ENCODE results near the gene RASGRP1. TPM values are rescaled to one million over a fixed set of nuclear protein-coding genes. Genes with fewer than 3 reads are reported as not detected.

Gene RASGRP1
- total RNA-seq, 4 donors from 2014 or later, result 1.6 to 10.7 (median 3.8) TPM

GRCh38 chr15:38609097-38609738 is 44.6 kb upstream of the RASGRP1 start:
- Histone ChIP-seq H3K4me3 (no peak overlapping the region), H3K27ac (no peak overlapping the region), H3K9me3 (no peaks in the 10 kb centered on the region), H3K4me1 (no peaks in the 10 kb centered on the region), H3K36me3 (no peaks in the 10 kb centered on the region), H3K27me3 (no peaks in the 10 kb centered on the region)
- DNase-seq, result no peak
- TF ChIP-seq, protein P1, sequence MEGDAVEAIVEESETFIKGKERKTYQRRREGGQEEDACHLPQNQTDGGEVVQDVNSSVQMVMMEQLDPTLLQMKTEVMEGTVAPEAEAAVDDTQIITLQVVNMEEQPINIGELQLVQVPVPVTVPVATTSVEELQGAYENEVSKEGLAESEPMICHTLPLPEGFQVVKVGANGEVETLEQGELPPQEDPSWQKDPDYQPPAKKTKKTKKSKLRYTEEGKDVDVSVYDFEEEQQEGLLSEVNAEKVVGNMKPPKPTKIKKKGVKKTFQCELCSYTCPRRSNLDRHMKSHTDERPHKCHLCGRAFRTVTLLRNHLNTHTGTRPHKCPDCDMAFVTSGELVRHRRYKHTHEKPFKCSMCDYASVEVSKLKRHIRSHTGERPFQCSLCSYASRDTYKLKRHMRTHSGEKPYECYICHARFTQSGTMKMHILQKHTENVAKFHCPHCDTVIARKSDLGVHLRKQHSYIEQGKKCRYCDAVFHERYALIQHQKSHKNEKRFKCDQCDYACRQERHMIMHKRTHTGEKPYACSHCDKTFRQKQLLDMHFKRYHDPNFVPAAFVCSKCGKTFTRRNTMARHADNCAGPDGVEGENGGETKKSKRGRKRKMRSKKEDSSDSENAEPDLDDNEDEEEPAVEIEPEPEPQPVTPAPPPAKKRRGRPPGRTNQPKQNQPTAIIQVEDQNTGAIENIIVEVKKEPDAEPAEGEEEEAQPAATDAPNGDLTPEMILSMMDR (IDR thresholded peaks at IDR 0.05), result no peak
- TF ChIP-seq POLR2A (IDR thresholded peaks at IDR 0.05), result no peak

DNA sequence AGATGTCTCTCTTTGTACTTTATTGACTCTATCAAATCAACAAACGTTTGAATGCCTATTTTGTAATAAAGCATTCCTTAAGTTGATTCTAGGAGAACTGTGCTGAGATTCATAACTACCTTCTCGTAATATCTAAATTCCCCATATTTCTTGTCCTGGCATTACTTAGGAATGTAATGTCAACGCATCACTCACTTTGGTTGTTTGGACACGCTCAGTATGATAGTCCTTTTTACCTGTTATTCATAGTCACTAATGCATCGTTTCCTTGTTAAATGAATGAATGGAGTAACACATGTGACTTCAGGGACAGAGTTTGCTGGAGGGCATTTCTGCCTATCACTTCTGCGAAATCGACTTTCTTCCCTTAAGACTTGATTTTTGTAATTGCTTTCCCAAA is 44.1 kb upstream of the RASGRP1 start:
- no peaks in the 10 kb centered on the region for H3K4me1 ChIP-seq
- no peak overlapping the region for H3K27ac ChIP-seq
- H3K4me3 ChIP-seq, result no peak overlapping the region
- DNase-seq, result no peak
- H3K9me3 ChIP-seq, result no peaks in the 10 kb centered on the region
- H3K27me3 ChIP-seq, result no peaks in the 10 kb centered on the region
- no peaks in the 10 kb centered on the region for H3K36me3 ChIP-seq
- TF ChIP-seq POLR2A (IDR thresholded peaks at IDR 0.05), result no peak
- TF ChIP-seq, protein P1 (IDR thresholded peaks at IDR 0.05), result no peak

DNA sequence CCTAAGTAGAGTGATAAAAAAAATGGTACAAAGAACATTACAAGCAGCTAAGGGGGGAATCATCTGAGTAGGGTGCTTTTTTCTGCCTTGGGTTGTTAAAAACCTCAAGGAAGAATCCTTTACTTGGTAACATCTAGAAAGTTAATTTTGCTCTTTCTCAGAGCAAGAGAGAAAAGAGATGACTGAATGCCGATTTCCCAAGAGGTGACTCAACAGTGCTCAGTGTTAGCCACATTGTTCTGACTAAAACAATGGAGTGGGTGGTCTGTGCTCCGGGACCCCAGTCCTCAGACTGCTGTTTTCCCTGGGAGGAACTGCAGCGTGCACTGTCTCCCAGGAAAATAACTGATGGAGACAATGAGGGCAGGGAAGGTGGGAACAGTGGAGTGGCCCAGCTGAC is 41.1 kb upstream of the RASGRP1 start:
- Histone ChIP-seq H3K4me1 (no peaks in the 10 kb centered on the region), H3K9me3 (no peaks in the 10 kb centered on the region), H3K27me3 (no peaks in the 10 kb centered on the region), H3K36me3 (no peaks in the 10 kb centered on the region), H3K27ac (no peak overlapping the region), H3K4me3 (no peak overlapping the region)
- no peak for TF ChIP-seq POLR2A (IDR thresholded peaks at IDR 0.05)
- TF ChIP-seq, protein P1 (IDR thresholded peaks at IDR 0.05), result no peak
- DNase-seq, result no peak

DNA sequence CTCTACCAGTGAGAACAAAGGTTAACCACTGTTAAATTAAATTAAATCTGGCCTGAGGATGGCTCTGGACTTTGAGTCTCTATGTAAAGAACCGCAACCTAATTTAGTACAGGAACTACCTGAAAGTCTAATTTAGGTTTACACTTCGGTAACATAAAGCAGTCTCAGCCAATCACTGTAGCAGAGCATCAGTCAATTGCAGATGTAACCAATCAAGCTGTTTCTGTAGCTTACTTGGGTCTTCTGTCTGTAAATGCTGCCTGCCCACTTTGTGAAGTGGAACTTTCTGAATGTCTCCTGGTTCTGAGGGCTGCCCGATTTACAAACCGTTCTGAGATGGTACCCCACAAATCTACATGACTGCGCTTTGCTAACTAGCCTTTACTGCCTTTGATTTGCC is 39.1 kb upstream of the RASGRP1 start:
- Histone ChIP-seq H3K9me3 (no peaks in the 10 kb centered on the region), H3K27ac (no peak overlapping the region), H3K36me3 (no peaks in the 10 kb centered on the region), H3K4me3 (no peak overlapping the region), H3K4me1 (no peaks in the 10 kb centered on the region), H3K27me3 (no peaks in the 10 kb centered on the region)
- DNase-seq, result no peak
- no peak for TF ChIP-seq POLR2A (IDR thresholded peaks at IDR 0.05)
- TF ChIP-seq, protein P1 (IDR thresholded peaks at IDR 0.05), result no peak

DNA sequence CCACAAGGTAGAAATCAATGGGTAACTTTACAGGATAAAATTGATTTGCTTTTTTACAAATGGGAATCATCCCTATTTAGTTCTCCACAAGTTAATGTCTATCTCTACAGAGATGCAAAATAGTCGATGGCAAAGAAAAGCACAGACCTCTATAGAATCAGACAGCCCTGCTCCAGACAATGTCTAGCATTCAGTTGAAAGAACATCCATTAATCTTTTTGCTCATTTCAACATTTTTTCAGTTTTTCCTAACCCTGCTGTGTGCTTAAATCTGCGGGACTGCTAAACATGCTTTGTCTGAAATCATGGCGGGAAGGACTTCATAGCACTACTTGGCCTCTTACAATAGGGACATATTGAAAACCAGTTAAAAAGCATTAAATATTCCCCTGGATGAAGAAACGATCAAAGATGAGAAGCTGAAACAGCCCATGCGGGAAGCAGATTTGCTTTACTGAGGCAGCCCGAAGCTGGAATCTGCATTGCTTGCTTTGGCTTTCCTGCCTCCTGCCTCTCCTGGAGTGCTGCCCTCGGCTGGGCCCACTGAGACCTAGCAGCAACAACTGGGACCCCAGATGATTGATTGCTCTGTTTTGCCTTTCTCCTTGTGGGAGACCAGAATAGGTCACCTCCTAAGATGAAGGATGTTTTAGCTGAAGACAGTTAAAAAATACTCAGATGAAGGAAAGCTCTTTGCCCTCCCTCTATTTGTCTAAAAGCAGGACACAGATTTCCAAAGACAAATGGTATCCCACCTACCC is 38.5 kb upstream of the RASGRP1 start:
- Histone ChIP-seq H3K4me1 (no peaks in the 10 kb centered on the region), H3K9me3 (no peaks in the 10 kb centered on the region), H3K27ac (no peak overlapping the region), H3K27me3 (no peaks in the 10 kb centered on the region), H3K36me3 (no peaks in the 10 kb centered on the region), H3K4me3 (no peak overlapping the region)
- no peak for TF ChIP-seq POLR2A (IDR thresholded peaks at IDR 0.05)
- TF ChIP-seq, protein P1 (IDR thresholded peaks at IDR 0.05), result no peak
- no peak for DNase-seq
